ENCODE measurements around the gene HOXD8. TPM values are rescaled to one million over a fixed set of nuclear protein-coding genes. Genes with fewer than 3 reads are reported as not detected.

Gene HOXD8
- polyA plus RNA-seq, 1 donor: 4.0 TPM

DNA sequence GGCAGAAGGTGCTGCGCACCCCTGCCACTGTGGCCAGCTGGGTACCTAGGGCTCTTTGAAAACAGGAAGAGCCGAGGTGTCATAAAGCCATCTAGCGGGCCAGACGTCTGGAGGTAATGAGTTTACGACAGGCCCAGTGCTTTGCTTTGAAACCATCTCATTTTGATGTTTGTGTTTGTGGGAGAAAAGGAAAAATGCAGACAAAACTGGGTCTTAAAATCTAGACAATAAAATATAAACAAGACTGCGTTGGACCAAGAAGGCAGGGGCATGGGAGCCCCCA is 3.8 kb upstream of the HOXD8 start:
- Histone ChIP-seq H3K36me3 (ENCODE audit: control insufficient read depth, insufficient read depth, low read length) (no peaks in the 10 kb centered on the region), H3K4me1 (ENCODE audit: control insufficient read depth, insufficient read depth, low read length) (peaks cover 3% of the 10 kb centered on the region), H3K9me3 (ENCODE audit: control insufficient read depth, low read depth, low read length) (peaks cover 20% of the 10 kb centered on the region), H3K27me3 (ENCODE audit: control insufficient read depth, insufficient read depth, low read length) (peaks cover 91% of the 10 kb centered on the region), H3K4me3 (ENCODE audit: low read length) (no peak overlapping the region), H3K27ac (ENCODE audit: low read length) (no peak overlapping the region)
- no peak for DNase-seq
- 33% methylated on average over 1 of the region's 6 CpGs for WGBS (ENCODE audit: insufficient coverage, low lambda C conversion rate)

DNA sequence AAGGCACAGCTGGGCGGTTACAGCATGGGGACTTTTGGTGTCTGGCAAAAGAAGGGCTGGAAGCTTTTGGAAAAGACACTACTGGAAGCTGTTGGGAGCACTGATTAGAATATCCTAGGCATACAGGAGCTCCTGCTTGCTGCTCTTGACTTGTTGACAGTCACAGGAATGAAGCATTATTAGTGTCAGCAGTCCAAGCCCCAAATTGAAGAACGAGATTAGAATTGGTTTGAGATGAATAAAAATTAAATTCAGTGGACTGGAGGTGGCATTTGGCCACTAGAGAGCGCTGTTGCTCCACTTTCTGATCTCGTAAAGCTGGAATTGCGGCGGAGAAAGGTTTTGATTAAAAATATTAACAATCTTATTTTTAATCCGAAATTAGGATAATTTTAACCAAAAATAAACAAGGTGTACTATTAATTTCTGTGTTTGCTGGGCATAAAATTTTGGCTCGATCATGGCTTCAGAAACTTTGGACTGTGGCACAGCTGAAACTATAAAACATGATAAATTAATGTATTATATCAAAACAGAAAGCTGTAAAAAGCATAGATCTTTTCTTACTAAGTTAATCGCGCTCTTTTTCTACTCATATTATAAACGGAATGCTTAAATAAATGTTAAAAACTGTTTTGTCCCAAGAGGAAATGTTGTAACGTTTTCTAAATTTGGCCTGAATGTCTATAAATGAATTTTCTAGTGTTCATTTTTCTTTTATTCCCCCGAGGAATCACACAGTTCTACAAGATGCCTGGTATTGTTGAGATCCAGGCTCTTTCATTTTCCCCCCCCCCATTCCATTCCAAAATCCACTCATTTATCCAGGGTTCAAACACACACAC is 2.4 kb upstream of the HOXD8 start:
- H3K4me1 ChIP-seq (ENCODE audit: control insufficient read depth, insufficient read depth, low read length): peaks cover 3% of the 10 kb centered on the region

DNA sequence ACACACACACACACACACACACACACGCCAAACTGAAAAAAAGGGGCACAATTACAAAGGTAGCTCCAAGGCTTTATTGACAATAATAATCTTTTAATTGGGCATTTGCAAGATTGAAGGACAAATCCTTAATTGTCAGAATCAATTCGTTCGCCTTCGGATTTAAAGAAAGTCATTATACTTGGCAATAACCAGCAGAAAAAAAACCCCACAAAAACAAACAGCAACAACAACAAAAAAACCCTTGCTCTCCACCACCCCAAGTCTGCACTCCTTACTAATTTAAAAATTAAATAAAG is 1.8 kb upstream of the HOXD8 start:
- no CpG with 5 or more reads among the region's 4 CpGs for WGBS (ENCODE audit: insufficient coverage, low lambda C conversion rate)
- H3K27ac ChIP-seq (ENCODE audit: low read length): no peak overlapping the region
- DNase-seq: no peak
- peaks cover 2% of the 10 kb centered on the region for H3K4me1 ChIP-seq (ENCODE audit: control insufficient read depth, insufficient read depth, low read length)
- peaks cover 90% of the 10 kb centered on the region for H3K27me3 ChIP-seq (ENCODE audit: control insufficient read depth, insufficient read depth, low read length)
- no peak overlapping the region for H3K4me3 ChIP-seq (ENCODE audit: low read length)
- peaks cover 10% of the 10 kb centered on the region for H3K9me3 ChIP-seq (ENCODE audit: control insufficient read depth, low read depth, low read length)
- H3K36me3 ChIP-seq (ENCODE audit: control insufficient read depth, insufficient read depth, low read length): no peaks in the 10 kb centered on the region

More for the DNA sequence above, 2.4 kb upstream of the HOXD8 start:
- peaks cover 14% of the 10 kb centered on the region for H3K9me3 ChIP-seq (ENCODE audit: control insufficient read depth, low read depth, low read length)
- WGBS (ENCODE audit: insufficient coverage, low lambda C conversion rate): 0% methylated on average over 6 of the region's 13 CpGs
- no peaks in the 10 kb centered on the region for H3K36me3 ChIP-seq (ENCODE audit: control insufficient read depth, insufficient read depth, low read length)
- no peak overlapping the region for H3K27ac ChIP-seq (ENCODE audit: low read length)
- H3K4me3 ChIP-seq (ENCODE audit: low read length): no peak overlapping the region
- peaks cover 90% of the 10 kb centered on the region for H3K27me3 ChIP-seq (ENCODE audit: control insufficient read depth, insufficient read depth, low read length)
- no peak for DNase-seq

DNA sequence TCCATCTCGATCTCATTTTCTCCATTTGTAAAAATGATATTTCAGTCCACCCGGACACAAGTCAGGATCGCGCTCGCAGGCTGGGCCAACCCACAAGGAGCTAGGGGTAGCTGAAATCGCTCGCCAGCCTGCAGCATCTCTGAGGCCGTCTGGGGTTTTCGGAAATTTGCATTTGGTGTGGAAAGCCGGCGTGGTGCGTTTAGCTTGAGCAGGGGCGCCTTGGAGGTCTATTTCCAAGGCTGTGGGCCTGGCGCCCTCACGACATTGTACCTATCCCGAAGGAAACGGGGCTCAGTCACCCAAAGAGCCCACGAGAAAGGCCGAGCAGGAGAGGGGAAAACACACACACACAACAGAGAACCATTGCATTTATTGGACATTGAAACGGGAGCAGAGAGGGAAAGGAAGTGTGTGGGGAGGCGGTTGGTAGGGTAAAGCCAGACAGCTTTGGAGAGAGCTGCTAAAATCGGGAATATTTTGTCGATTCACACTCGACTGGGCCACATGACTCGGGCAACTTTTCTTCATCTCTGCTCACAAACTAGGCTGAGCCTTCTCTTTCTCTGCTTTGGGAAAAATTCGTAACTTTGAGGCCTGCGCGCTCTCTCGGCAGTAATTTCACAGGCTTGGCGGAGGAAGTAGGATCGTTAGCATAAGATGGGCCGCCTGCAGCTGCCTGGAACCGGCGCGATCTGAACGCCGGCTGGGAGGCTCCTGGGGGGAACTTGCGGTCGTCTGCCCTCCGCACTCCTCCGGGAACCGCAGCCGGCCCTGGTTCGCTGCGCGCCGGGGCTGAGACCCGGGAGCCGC is 1.1 kb upstream of the HOXD8 start:
- H3K27me3 ChIP-seq (ENCODE audit: control insufficient read depth, insufficient read depth, low read length): peaks cover 90% of the 10 kb centered on the region
- H3K27ac ChIP-seq (ENCODE audit: low read length): peak overlapping the region; percentile 65
- no peaks in the 10 kb centered on the region for H3K36me3 ChIP-seq (ENCODE audit: control insufficient read depth, insufficient read depth, low read length)
- peaks cover 7% of the 10 kb centered on the region for H3K9me3 ChIP-seq (ENCODE audit: control insufficient read depth, low read depth, low read length)
- H3K4me3 ChIP-seq (ENCODE audit: low read length): peak overlapping the region; percentile 50
- no peak for DNase-seq
- WGBS (ENCODE audit: insufficient coverage, low lambda C conversion rate): no CpG with 5 or more reads among the region's 49 CpGs
- peaks cover 2% of the 10 kb centered on the region for H3K4me1 ChIP-seq (ENCODE audit: control insufficient read depth, insufficient read depth, low read length)

DNA sequence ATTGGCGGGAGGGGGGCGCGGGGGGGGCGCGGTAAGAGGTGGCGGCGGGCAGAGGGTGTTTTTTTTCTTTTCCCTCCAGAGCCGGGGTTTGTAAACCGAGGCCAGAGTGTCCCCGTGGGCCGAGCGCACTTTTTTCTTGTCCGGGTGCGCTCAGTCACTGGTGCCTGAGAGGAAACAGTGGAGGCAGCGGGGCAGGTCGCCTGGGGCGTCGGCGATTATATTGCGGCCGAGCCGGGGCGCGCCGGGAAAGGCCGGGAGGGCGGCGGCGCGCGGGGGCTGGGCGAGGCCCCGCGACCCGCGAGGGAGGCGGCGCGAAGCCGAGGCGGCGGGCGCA is 275 bp downstream of the HOXD8 start:
- H3K27ac ChIP-seq (ENCODE audit: low read length): peak overlapping the region; percentile 65
- H3K4me3 ChIP-seq (ENCODE audit: low read length): peak overlapping the region; percentile 25
- no peaks in the 10 kb centered on the region for H3K36me3 ChIP-seq (ENCODE audit: control insufficient read depth, insufficient read depth, low read length)
- peaks cover 4% of the 10 kb centered on the region for H3K9me3 ChIP-seq (ENCODE audit: control insufficient read depth, low read depth, low read length)
- whole genome bisulfite sequencing (ENCODE audit: insufficient coverage, low lambda C conversion rate): no CpG with 5 or more reads among the region's 43 CpGs
- H3K27me3 ChIP-seq (ENCODE audit: control insufficient read depth, insufficient read depth, low read length): peaks cover 90% of the 10 kb centered on the region
- no peak for DNase-seq
- peaks cover 2% of the 10 kb centered on the region for H3K4me1 ChIP-seq (ENCODE audit: control insufficient read depth, insufficient read depth, low read length)

- Histone ChIP-seq H3K4me3 (ENCODE audit: low read length) (peak overlapping the region; percentile 30), H3K27me3 (ENCODE audit: control insufficient read depth, insufficient read depth, low read length) (peaks cover 90% of the 10 kb centered on the region), H3K4me1 (ENCODE audit: control insufficient read depth, insufficient read depth, low read length) (peaks cover 2% of the 10 kb centered on the region), H3K9me3 (ENCODE audit: control insufficient read depth, low read depth, low read length) (peaks cover 4% of the 10 kb centered on the region), H3K36me3 (ENCODE audit: control insufficient read depth, insufficient read depth, low read length) (no peaks in the 10 kb centered on the region), H3K27ac (ENCODE audit: low read length) (peak overlapping the region; percentile 37)
- no CpG with 5 or more reads among the region's 100 CpGs for WGBS (ENCODE audit: insufficient coverage, low lambda C conversion rate)
- DNase-seq: peak in 1 of 2 donors; percentile 54
These were observed 847 bp downstream of the HOXD8 start for GRCh38 chr2:176130147-176130956.

DNA sequence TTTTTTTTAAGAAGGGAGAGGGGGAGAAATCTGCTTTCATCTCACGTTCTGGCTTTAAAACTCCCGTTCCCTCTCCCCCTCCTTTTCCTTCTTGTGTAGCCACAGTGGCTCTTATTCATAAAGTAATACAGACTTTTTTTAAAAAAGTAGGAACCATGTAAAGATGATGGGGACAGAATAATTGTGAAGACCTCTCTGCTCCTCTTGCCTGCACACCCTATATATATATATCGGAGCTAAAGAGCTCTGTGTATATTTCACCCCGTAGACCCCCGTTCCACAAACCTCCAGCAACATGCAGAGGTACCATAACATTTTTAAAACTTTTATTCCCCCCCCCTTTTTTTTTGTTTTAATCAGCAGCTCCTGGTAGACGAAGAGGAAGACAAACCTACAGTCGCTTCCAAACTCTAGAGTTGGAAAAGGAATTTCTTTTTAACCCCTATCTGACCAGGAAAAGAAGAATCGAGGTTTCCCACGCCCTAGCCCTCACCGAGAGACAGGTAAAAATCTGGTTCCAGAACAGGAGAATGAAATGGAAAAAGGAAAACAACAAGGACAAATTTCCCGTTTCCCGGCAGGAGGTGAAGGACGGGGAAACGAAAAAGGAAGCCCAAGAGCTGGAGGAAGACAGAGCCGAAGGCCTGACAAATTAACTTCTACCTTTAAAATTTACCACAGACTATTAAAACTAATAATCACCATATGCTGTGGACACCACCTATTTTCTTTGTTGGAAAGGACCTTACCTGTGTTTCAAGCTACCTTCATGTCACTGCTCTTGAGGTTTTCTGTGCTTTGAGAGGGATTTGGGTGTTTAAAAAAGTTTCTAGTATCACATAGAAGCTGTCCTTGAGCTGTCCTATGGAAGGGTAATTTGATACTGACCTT is 1.7 kb downstream of the HOXD8 start:
- WGBS (ENCODE audit: insufficient coverage, low lambda C conversion rate): 17% methylated on average over 10 of the region's 15 CpGs
- Histone ChIP-seq H3K27ac (ENCODE audit: low read length) (peak overlapping the region; percentile 37), H3K4me3 (ENCODE audit: low read length) (peak overlapping the region; percentile 30), H3K4me1 (ENCODE audit: control insufficient read depth, insufficient read depth, low read length) (peaks cover 2% of the 10 kb centered on the region), H3K9me3 (ENCODE audit: control insufficient read depth, low read depth, low read length) (peaks cover 4% of the 10 kb centered on the region), H3K27me3 (ENCODE audit: control insufficient read depth, insufficient read depth, low read length) (peaks cover 90% of the 10 kb centered on the region), H3K36me3 (ENCODE audit: control insufficient read depth, insufficient read depth, low read length) (no peaks in the 10 kb centered on the region)
- DNase-seq: no peak

DNA sequence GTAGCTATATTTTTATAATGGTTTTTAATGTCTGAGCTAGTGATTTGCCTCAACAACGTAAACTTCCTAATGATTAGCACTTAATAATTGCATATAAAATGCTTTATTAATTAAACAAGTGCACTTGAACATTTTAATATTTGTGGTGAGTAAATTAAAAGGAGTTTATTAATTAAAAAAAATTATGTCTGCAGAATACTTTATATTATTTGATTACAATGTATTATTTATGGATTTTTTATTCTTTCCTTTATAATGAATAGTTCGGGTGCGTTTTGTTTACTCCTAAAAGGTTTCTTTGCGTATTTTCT is 2.3 kb downstream of the HOXD8 start:
- Histone ChIP-seq H3K4me1 (ENCODE audit: control insufficient read depth, insufficient read depth, low read length) (peaks cover 2% of the 10 kb centered on the region), H3K27me3 (ENCODE audit: control insufficient read depth, insufficient read depth, low read length) (peaks cover 89% of the 10 kb centered on the region), H3K36me3 (ENCODE audit: control insufficient read depth, insufficient read depth, low read length) (no peaks in the 10 kb centered on the region), H3K4me3 (ENCODE audit: low read length) (no peak overlapping the region), H3K9me3 (ENCODE audit: control insufficient read depth, low read depth, low read length) (peaks cover 5% of the 10 kb centered on the region), H3K27ac (ENCODE audit: low read length) (no peak overlapping the region)
- no peak for DNase-seq
- WGBS (ENCODE audit: insufficient coverage, low lambda C conversion rate): 20% methylated on average over 1 of the region's 4 CpGs

- H3K9me3 ChIP-seq (ENCODE audit: control insufficient read depth, low read depth, low read length): peaks cover 6% of the 10 kb centered on the region
- DNase-seq: no peak
- H3K4me1 ChIP-seq (ENCODE audit: control insufficient read depth, insufficient read depth, low read length): peaks cover 2% of the 10 kb centered on the region
- no peaks in the 10 kb centered on the region for H3K36me3 ChIP-seq (ENCODE audit: control insufficient read depth, insufficient read depth, low read length)
- WGBS (ENCODE audit: insufficient coverage, low lambda C conversion rate): no CpG with 5 or more reads among the region's 33 CpGs
- peaks cover 91% of the 10 kb centered on the region for H3K27me3 ChIP-seq (ENCODE audit: control insufficient read depth, insufficient read depth, low read length)
- H3K27ac ChIP-seq (ENCODE audit: low read length): no peak overlapping the region
- peak overlapping the region; percentile 17 for H3K4me3 ChIP-seq (ENCODE audit: low read length)
These were observed 3.0 kb downstream of the HOXD8 start for GRCh38 chr2:176132205-176133171.
